ENCODE measurements around the gene MFAP2. TPM values are rescaled to one million over a fixed set of nuclear protein-coding genes. Genes with fewer than 3 reads are reported as not detected.
"Not testable (repeated sequence)": the region's sequence is repeated elsewhere in the genome, so short reads cannot be mapped to it uniquely, and the experiment has no call there.

The MFAP2 gene
- total RNA-seq, 1 donor from 2014 or later, result 83.4 TPM

DNA sequence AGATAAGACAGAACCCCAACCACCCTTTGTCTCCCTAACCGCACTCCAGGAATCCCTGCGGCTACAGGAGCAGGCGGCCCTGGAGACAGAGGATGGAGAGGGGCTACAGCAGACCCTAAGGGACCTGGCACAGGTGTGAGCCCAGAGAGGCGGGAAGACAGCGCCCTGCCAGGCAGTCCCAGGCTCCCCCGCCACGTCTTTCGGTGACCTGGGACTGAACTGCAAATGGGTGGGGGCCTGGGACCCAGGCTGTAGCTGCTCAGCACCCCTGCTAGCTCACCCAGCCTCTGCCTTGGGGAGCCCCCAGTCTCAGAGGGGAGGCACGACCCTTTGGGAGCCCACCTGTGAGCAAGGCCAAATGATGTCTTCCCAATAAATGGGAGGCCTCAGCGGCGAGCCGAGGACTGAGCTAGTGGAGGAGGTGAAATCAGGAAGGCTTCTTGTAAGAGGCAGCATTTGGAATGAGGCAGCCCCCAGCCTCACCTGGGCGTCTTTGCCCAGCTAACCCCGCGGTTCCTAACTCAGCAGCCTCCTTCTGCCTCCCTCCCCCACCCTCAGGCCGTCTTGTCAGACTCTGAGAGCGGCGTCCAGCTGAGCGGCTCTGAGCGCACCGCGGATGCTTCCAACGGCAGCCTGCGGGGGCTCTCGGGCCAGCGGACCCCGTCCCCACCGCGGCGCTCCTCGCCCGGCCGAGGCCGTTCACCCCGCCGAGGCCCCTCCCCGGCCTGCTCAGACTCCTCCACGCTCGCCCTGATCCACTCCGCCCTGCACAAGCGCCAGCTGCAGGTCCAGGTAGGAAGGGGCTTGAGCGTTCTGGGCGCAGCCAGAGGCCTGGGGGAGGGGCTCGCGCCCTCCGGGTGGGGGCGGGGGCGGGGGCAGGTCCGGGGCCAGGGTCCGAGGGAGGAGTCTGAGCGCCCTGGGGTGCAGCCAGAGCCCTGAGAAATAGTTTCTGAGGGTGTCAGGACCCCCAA lies 41.8 kb downstream of the MFAP2 start:
- no peak overlapping the region for H3K4me3 Mint-ChIP-seq
- H3K27ac Mint-ChIP-seq (ENCODE audit: unreplicated experiment), result no peak overlapping the region
- TF ChIP-seq, protein P1, sequence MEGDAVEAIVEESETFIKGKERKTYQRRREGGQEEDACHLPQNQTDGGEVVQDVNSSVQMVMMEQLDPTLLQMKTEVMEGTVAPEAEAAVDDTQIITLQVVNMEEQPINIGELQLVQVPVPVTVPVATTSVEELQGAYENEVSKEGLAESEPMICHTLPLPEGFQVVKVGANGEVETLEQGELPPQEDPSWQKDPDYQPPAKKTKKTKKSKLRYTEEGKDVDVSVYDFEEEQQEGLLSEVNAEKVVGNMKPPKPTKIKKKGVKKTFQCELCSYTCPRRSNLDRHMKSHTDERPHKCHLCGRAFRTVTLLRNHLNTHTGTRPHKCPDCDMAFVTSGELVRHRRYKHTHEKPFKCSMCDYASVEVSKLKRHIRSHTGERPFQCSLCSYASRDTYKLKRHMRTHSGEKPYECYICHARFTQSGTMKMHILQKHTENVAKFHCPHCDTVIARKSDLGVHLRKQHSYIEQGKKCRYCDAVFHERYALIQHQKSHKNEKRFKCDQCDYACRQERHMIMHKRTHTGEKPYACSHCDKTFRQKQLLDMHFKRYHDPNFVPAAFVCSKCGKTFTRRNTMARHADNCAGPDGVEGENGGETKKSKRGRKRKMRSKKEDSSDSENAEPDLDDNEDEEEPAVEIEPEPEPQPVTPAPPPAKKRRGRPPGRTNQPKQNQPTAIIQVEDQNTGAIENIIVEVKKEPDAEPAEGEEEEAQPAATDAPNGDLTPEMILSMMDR (conservative IDR thresholded peaks at IDR 0.05), result no peak
- H3K9me3 Mint-ChIP-seq, result no peaks in the 10 kb centered on the region
- no peak for DNase-seq (ENCODE audit: low read depth, low spot score)
- no peaks in the 10 kb centered on the region for H3K4me1 Mint-ChIP-seq
- H3K27me3 Mint-ChIP-seq (ENCODE audit: low read depth), result no peaks in the 10 kb centered on the region
- H3K36me3 Mint-ChIP-seq (ENCODE audit: low read depth), result peaks cover 3% of the 10 kb centered on the region

DNA sequence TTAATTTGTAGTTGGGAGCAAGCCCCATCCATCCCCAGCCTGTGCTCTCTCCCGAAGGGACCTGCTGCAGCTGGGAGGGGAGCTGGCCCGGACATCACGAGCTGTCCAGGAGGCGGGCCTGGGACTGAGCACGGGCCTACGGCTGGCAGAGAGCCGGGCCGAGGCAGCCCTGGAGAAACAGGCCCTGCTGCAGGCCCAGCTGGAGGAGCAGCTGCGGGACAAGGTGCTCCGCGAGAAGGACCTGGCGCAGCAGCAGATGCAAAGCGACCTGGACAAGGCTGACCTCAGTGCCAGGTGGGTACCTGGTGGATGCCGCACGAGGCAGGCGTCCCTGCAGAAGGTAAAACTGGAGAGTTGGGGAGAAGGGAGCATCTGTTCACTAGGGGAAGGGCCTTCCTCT lies 43.8 kb downstream of the MFAP2 start:
- not testable (repeated sequence) for H3K9me3 Mint-ChIP-seq; H3K4me1 Mint-ChIP-seq; H3K4me3 Mint-ChIP-seq; H3K27me3 Mint-ChIP-seq (ENCODE audit: low read depth); H3K27ac Mint-ChIP-seq (ENCODE audit: unreplicated experiment); DNase-seq (ENCODE audit: low read depth, low spot score); H3K36me3 Mint-ChIP-seq (ENCODE audit: low read depth)

DNA sequence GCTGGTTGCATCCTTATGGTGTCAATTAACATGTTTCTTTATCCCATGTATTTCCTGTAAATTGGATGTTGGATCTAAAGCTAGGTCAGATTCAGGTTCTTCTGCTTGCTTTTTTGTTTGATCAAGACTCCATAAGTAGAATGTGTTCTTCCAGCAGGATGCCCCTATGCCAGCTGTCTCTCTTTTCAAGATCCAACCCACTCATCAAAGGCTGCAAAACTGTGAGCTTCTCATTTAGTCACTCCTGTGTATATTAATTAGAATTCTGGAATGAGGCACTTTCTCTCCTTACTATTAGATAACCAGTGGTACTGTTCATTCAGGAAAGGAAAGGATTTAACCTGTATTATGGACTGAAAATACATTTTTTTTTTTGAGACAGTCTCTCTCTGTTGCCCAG lies 46.5 kb downstream of the MFAP2 start:
- H3K4me1 Mint-ChIP-seq; H3K9me3 Mint-ChIP-seq; DNase-seq (ENCODE audit: low read depth, low spot score); H3K27me3 Mint-ChIP-seq (ENCODE audit: low read depth); H3K4me3 Mint-ChIP-seq; H3K36me3 Mint-ChIP-seq (ENCODE audit: low read depth); H3K27ac Mint-ChIP-seq (ENCODE audit: unreplicated experiment): not testable (repeated sequence)

DNA sequence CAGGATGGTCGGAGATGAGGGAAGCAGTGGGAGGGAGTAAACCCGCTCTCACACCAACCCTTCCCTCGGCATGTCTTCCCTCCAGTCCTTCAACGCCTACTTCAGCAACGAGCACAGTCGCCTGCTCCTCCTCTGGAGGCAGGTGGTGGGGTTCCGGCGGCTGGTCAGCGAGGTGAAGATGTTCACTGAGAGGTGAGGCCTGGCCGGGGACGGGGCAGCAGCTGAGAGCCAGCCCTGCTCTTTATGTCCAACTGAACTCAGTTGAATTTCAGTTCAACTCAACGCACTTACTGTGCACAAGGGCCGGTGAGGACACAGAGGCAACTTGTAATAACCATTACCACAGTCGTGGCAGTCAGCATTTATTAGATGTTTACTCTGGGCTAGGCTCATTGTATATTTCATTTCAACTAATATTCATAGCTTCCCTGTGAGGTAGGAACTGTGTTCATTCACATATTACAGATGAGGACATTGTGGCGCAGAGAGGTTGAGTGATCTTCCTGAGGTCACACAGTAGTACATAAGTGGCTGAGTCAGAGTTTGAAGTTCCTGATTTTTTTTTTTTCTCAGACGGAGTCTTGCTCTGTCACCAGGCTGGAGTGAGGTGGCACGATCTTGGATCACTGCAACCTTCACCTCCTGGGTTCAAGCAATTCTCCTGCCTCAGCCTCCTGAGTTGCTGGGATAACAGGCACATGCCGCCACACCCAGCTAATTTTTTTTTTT lies 49.0 kb downstream of the MFAP2 start:
- H3K4me1 Mint-ChIP-seq, result peaks cover 19% of the 10 kb centered on the region
- H3K27me3 Mint-ChIP-seq (ENCODE audit: low read depth); H3K4me3 Mint-ChIP-seq; DNase-seq (ENCODE audit: low read depth, low spot score); H3K9me3 Mint-ChIP-seq; H3K36me3 Mint-ChIP-seq (ENCODE audit: low read depth); H3K27ac Mint-ChIP-seq (ENCODE audit: unreplicated experiment): not testable (repeated sequence)

DNA sequence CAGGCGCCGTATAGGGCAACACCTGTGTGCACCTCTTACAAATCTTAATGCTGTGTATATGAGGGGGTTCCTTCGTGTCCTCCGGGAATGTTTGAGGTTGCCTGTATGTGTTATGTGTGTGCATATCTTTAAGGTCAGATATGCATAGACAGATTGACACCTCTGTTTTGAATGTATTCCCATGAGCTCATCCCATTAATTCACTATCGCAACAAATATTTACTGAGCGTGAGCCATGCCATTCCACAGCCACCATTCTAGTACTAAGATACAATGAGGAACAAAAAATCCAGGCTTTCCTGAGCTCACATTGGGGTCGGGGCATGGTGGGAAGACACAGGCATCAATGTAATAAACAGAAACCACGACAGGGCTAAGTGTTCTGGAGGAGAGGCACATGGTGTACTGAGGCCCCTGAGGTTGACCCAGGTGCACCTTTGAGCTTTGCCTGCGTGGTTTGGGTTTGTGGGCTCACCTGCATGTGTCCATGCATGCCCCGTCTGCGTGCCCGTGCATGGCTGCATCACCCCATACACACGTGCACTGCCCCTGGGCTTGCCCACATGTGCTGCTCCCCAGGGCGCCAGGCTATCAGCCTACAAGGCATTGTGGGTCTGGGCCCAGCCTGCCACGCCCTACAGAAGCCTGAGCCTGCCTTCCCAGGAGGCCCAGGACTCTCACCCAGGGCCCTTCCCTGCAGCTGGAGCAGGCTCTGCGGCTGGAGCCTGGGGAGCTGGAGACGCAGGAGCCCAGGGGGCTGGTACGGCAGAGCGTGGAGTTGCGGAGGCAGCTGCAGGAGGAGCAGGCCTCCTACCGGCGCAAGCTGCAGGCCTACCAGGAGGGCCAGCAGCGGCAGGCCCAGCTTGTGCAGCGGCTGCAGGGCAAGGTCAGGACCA lies 51.0 kb downstream of the MFAP2 start:
- not testable (repeated sequence) for H3K9me3 Mint-ChIP-seq; H3K4me3 Mint-ChIP-seq; H3K36me3 Mint-ChIP-seq (ENCODE audit: low read depth); DNase-seq (ENCODE audit: low read depth, low spot score); H3K27ac Mint-ChIP-seq (ENCODE audit: unreplicated experiment); H3K27me3 Mint-ChIP-seq (ENCODE audit: low read depth)
- H3K4me1 Mint-ChIP-seq, result peaks cover 36% of the 10 kb centered on the region

DNA sequence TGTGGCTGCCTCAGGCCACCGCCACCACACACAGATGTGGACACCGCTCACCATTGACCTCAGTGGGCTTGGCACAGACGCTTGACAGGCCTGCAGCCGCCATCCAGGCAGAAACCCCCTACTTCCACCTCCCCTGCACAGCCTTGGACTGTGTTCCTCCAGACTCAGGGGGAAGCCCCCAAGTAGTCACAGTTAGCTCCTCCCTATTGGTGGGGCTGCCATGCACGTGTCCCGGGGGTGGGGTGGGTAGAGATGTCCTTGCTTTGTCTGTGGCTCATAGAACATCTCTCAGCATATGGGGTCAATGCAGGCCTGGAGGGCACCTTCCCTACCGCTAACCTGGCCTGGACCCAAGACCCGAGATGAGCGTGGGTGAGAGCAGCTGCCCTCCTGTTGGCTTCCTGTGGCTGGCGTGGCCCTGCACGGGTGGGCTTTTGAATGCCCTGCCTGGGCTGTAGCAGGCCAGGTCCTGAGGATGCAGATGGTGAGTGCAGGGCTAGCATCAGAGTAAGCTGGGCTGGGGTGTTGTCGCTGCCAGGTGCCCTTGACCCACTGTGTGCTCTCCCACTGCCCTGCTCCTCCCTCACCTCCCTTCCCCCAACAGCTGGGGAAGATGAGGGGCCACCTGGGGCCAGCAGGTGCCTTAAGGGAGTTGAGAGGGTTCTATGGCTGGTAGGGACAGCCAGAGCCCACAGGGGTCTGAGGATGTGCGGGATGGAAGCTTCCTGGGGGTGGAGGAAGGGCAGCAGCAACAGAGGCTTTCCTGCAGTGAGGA lies 52.5 kb downstream of the MFAP2 start:
- Mint-ChIP-seq H3K27me3 (ENCODE audit: low read depth) (no peaks in the 10 kb centered on the region), H3K9me3 (no peaks in the 10 kb centered on the region), H3K36me3 (ENCODE audit: low read depth) (peaks cover 3% of the 10 kb centered on the region), H3K4me1 (peaks cover 45% of the 10 kb centered on the region), H3K4me3 (no peak overlapping the region), H3K27ac (ENCODE audit: unreplicated experiment) (peak overlapping the region; percentile 81)
- TF ChIP-seq, protein P1 (conservative IDR thresholded peaks at IDR 0.05), result no peak
- DNase-seq (ENCODE audit: low read depth, low spot score), result no peak

All from neural crest cell (in vitro differentiated cells).